Endodermal cell (in vitro differentiated cells): Measurements from ENCODE around the gene GCSAML. TPM values are rescaled to one million over a fixed set of nuclear protein-coding genes. Genes with fewer than 3 reads are reported as not detected.

ENCODE experiments used
- DNase-seq: peaks from one replicate; pipeline ENCODE4 v3.0.0-alpha.2; 2017
- H3K27ac ChIP-seq: 2 replicates; pipeline ENCODE4 v1.5.1; 2013; ENCODE audit warnings: mild to moderate bottlenecking, low read depth, low read length, moderate library complexity
- H3K27me3 ChIP-seq: 2 replicates; pipeline ENCODE4 v1.6.1; 2013; ENCODE audit warnings: mild to moderate bottlenecking, low read length, moderate library complexity; ENCODE audit not compliant: insufficient read depth, control insufficient read depth, poor library complexity, severe bottlenecking
- H3K36me3 ChIP-seq: 2 replicates; pipeline ENCODE4 v1.7.0; 2013; ENCODE audit warnings: mild to moderate bottlenecking, low read length, moderate library complexity; ENCODE audit not compliant: control insufficient read depth, insufficient read depth
- H3K4me1 ChIP-seq: one replicate; pipeline ENCODE4 v1.7.0; 2013; ENCODE audit warnings: low read length; ENCODE audit not compliant: control insufficient read depth, insufficient read depth
- H3K4me3 ChIP-seq: 2 replicates; pipeline ENCODE4 v1.5.1; 2013; ENCODE audit warnings: mild to moderate bottlenecking, low read length, moderate library complexity
- H3K9ac ChIP-seq: 2 replicates; pipeline ENCODE4 v1.6.1; 2013; ENCODE audit warnings: mild to moderate bottlenecking, low read length, moderate library complexity; ENCODE audit not compliant: poor library complexity, severe bottlenecking; ENCODE audit errors: extremely low read depth
- H3K9me3 ChIP-seq: 2 replicates; pipeline ENCODE4 v1.6.1; 2013; ENCODE audit warnings: mild to moderate bottlenecking, low read length, moderate library complexity; ENCODE audit not compliant: control insufficient read depth
- H3K27ac Mint-ChIP-seq: 2 replicates; pipeline ENCODE4 v1.8.0; 2020; ENCODE audit warnings: mixed read lengths
- H3K27me3 Mint-ChIP-seq: 2 replicates; pipeline ENCODE4 v1.8.0; 2021; ENCODE audit warnings: mild to moderate bottlenecking, mixed read lengths; ENCODE audit not compliant: insufficient read depth
- H3K36me3 Mint-ChIP-seq: 2 replicates; pipeline ENCODE4 v1.8.0; 2020; ENCODE audit warnings: low read depth, mixed read lengths
- H3K4me1 Mint-ChIP-seq: 2 replicates; pipeline ENCODE4 v1.8.0; 2020; ENCODE audit warnings: mixed read lengths
- H3K4me3 Mint-ChIP-seq: 2 replicates; pipeline ENCODE4 v1.8.0; 2020; ENCODE audit warnings: mild to moderate bottlenecking, moderate library complexity, mixed read lengths
- H3K9me3 Mint-ChIP-seq: 2 replicates; pipeline ENCODE4 v1.8.0; 2020; ENCODE audit warnings: mild to moderate bottlenecking, mixed read lengths
- CTCF ChIP-seq: fragments of 200-600 bp; sonication (generic); conservative IDR thresholded peaks from 2 replicates; pipeline ENCODE4 v1.5.0; 2021; ENCODE audit warnings: antibody characterized with exemption, mild to moderate bottlenecking
- WGBS, 2 experiments: methylation state at CpG; one replicate each; pipeline versions ENCODE4 v1.1.5 to v1.1.7; 2013; ENCODE audit warnings: missing lambda C conversion rate in 2 of 2, mixed read lengths in 1 of 2; ENCODE audit not compliant: insufficient coverage in 1 of 2, insufficient read length in 1 of 2; 5-methylcytosine and 5-hydroxymethylcytosine counted together
- total RNA-seq, 2 donors: library from RNA; stranded (reverse); fragmentation: NEBNext Ultra II Directional in 1 of 2; extraction: Animal tissue kit (Norgen Biotek cat#: 25700) in 1 of 2; gene quantifications; 2 replicates in 1 of 2; 3 replicates in 1 of 2; pipeline ENCODE4 v1.2.1, GENCODE V29; 2021

GCSAML gene
- total RNA-seq, 2 donors from 2014 or later = not detected

GRCh38 chr1:247562198-247562597 lies 13.3 kb downstream of the GCSAML start:
- DNase-seq = no peak

GRCh38 chr1:247574236-247574635 lies 25.3 kb downstream of the GCSAML start:
- Mint-ChIP-seq H3K4me3 (no peak overlapping the region), H3K27ac (no peak overlapping the region), H3K9me3 (peaks cover 9% of the 10 kb centered on the region), H3K36me3 (no peaks in the 10 kb centered on the region), H3K27me3 (no peaks in the 10 kb centered on the region), H3K4me1 (no peaks in the 10 kb centered on the region)
- no peak overlapping the region for H3K4me3 ChIP-seq
- TF ChIP-seq CTCF = no peak
- WGBS, 2 experiments = 86% methylated on average over 1 of the region's 1 CpG; no CpG with 5 or more reads in 1 of the 2 experiments
- DNase-seq = no peak
- H3K27ac ChIP-seq = no peak overlapping the region
- H3K4me1 ChIP-seq = no peaks in the 10 kb centered on the region
- no peak overlapping the region for H3K9ac ChIP-seq
- no peaks in the 10 kb centered on the region for H3K27me3 ChIP-seq
- H3K36me3 ChIP-seq = no peaks in the 10 kb centered on the region
- no peaks in the 10 kb centered on the region for H3K9me3 ChIP-seq

More at GRCh38 chr1:247562198-247562597, 13.3 kb downstream of the GCSAML start:
- H3K9me3 Mint-ChIP-seq = no peaks in the 10 kb centered on the region
- WGBS, 2 experiments = 86 to 87% methylated on average over 4 to 9 of the region's 9 CpGs
- H3K27ac Mint-ChIP-seq = no peak overlapping the region
- no peak overlapping the region for H3K27ac ChIP-seq
- no peaks in the 10 kb centered on the region for H3K9me3 ChIP-seq
- no peaks in the 10 kb centered on the region for H3K4me1 ChIP-seq
- H3K4me3 ChIP-seq = no peak overlapping the region
- no peaks in the 10 kb centered on the region for H3K36me3 Mint-ChIP-seq
- no peak overlapping the region for H3K9ac ChIP-seq
- TF ChIP-seq CTCF = no peak
- H3K4me1 Mint-ChIP-seq = no peaks in the 10 kb centered on the region
- H3K4me3 Mint-ChIP-seq = no peak overlapping the region
- no peaks in the 10 kb centered on the region for H3K27me3 ChIP-seq
- H3K27me3 Mint-ChIP-seq = no peaks in the 10 kb centered on the region
- no peaks in the 10 kb centered on the region for H3K36me3 ChIP-seq

- H3K9ac ChIP-seq = no peak overlapping the region
- H3K27me3 Mint-ChIP-seq = no peaks in the 10 kb centered on the region
- no peaks in the 10 kb centered on the region for H3K4me1 ChIP-seq
- no peak for TF ChIP-seq CTCF
- peaks cover 9% of the 10 kb centered on the region for H3K9me3 Mint-ChIP-seq
- H3K4me1 Mint-ChIP-seq = no peaks in the 10 kb centered on the region
- no peaks in the 10 kb centered on the region for H3K36me3 Mint-ChIP-seq
- no peak overlapping the region for H3K27ac Mint-ChIP-seq
- no peaks in the 10 kb centered on the region for H3K27me3 ChIP-seq
- H3K4me3 Mint-ChIP-seq = no peak overlapping the region
- H3K27ac ChIP-seq = no peak overlapping the region
- H3K36me3 ChIP-seq = no peaks in the 10 kb centered on the region
- H3K4me3 ChIP-seq = no peak overlapping the region
- no peak for DNase-seq
- no peaks in the 10 kb centered on the region for H3K9me3 ChIP-seq
Measured at GRCh38 chr1:247574664-247575063, 25.7 kb downstream of the GCSAML start.
